GM12878 (cell line): Measurements from ENCODE around the gene SRP72.
"Not testable (repeated sequence)": the region's sequence is repeated elsewhere in the genome, so short reads cannot be mapped to it uniquely, and the experiment has no call there.

ENCODE experiments used
- BHLHE40 ChIP-seq, 2 experiments: fragments of 450-650 bp in 1 of 2; IDR thresholded peaks; 2 replicates each; pipeline ENCODE4 v1.6.1; 2011 to 2017; ENCODE audit warnings: low read depth in 2 of 2, borderline replicate concordance in 1 of 2, improper control_type of control experiment in 1 of 2, low read length in 1 of 2, mild to moderate bottlenecking in 1 of 2
- CBX3 ChIP-seq: fragments of 200-600 bp; sonication (generic); IDR thresholded peaks from 2 replicates; pipeline ENCODE4 v1.6.1; 2016; ENCODE audit warnings: low read depth, borderline replicate concordance
- CTCF ChIP-seq, 3 experiments: IDR thresholded peaks in 2 of 3; conservative IDR thresholded peaks in 1 of 3; 2 replicates each; pipeline ENCODE4 v1.5.1; 2011; ENCODE audit warnings: low read depth in 3 of 3, low read length in 3 of 3, mild to moderate bottlenecking in 3 of 3, control low read depth in 2 of 3, moderate library complexity in 2 of 3, inconsistent platforms in 1 of 3, mixed read lengths in 1 of 3; ENCODE audit not compliant: control insufficient read depth in 2 of 3, insufficient read depth in 1 of 3; ENCODE audit errors: extremely low read depth in 1 of 3
- EP300 ChIP-seq, 2 experiments: fragments of 150-350 bp in 1 of 2; IDR thresholded peaks; 2 replicates each; pipeline ENCODE4 v1.6.1; 2011 to 2012; ENCODE audit warnings: low read depth in 2 of 2, low read length in 2 of 2, borderline replicate concordance in 1 of 2, improper control_type of control experiment in 1 of 2, inconsistent platforms in 1 of 2; ENCODE audit not compliant: control insufficient read depth in 1 of 2
- PBX3 ChIP-seq: IDR thresholded peaks from 2 replicates; pipeline ENCODE4 v1.6.1; 2011; ENCODE audit warnings: mild to moderate bottlenecking, low read depth, low read length, moderate library complexity; ENCODE audit not compliant: insufficient replicate concordance
- POLR2AphosphoS5 ChIP-seq: IDR thresholded peaks from 2 replicates; pipeline ENCODE4 v1.6.1; 2011; ENCODE audit warnings: mild to moderate bottlenecking, low read length, inconsistent platforms
- SIN3A ChIP-seq: IDR thresholded peaks from 2 replicates; pipeline ENCODE4 v1.6.1; 2012; ENCODE audit warnings: low read depth, low read length, improper control_type of control experiment
- SREBF1 ChIP-seq: IDR thresholded peaks from 2 replicates; pipeline ENCODE4 v1.6.1; 2012; ENCODE audit warnings: mild to moderate bottlenecking, low read length
- STAT3 ChIP-seq: IDR thresholded peaks from 2 replicates; pipeline ENCODE4 v1.6.1; 2011; ENCODE audit warnings: low read depth, low read length, improper control_type of control experiment
- TCF12 ChIP-seq: IDR thresholded peaks from 2 replicates; pipeline ENCODE4 v1.6.1; 2011; ENCODE audit warnings: low read depth, mild to moderate bottlenecking, low read length
- ZNF274 ChIP-seq: IDR thresholded peaks from one replicate; pipeline ENCODE4 v1.8.0; 2011; ENCODE audit not compliant: insufficient read length, insufficient read depth

- TF ChIP-seq SREBF1; CTCF (IDR thresholded peaks at IDR 0.05 in 2 of 3, conservative IDR thresholded peaks at IDR 0.05 in 1 of 3; ENCODE audit: control insufficient read depth in 2 of 3, extremely low read depth in 1 of 3, insufficient read depth in 1 of 3, low read depth in 3 of 3, low read length in 3 of 3); PBX3; CBX3; SIN3A; POLR2AphosphoS5; ZNF274; TCF12; EP300 (IDR thresholded peaks at IDR 0.05; ENCODE audit: borderline replicate concordance in 1 of 2, control insufficient read depth in 1 of 2, low read depth in 2 of 2, low read length in 2 of 2); STAT3; BHLHE40 (IDR thresholded peaks at IDR 0.05; ENCODE audit: borderline replicate concordance in 1 of 2, low read depth in 2 of 2, low read length in 1 of 2): not testable (repeated sequence)
Observed at GRCh38 chr4:56449475-56449874, 17.9 kb upstream of the SRP72 start.
